ENCODE results near the gene PIK3C3.
"Not testable (repeated sequence)": the region's sequence is repeated elsewhere in the genome, so short reads cannot be mapped to it uniquely, and the experiment has no call there.

The PIK3C3 gene

DNA sequence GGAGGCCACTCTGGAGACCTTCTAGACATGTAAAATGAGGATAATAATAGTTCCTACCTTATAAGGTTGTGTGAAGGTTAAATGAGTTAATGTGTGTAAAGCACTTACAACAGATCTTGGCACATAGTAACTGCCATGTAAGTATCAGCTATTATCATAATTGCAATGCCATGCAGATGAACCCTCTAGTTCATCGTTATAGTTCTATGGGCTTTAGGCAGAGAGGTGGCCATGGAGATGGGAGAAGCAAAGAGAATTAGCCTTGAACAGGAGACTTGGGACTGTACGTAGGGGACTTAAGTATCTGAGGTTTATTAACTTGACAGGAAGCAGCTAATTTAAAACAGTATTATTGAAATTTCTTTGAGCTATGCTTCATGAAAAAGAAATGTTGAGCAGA lies 151.8 kb downstream of the PIK3C3 start:
- TF ChIP-seq, protein P1, sequence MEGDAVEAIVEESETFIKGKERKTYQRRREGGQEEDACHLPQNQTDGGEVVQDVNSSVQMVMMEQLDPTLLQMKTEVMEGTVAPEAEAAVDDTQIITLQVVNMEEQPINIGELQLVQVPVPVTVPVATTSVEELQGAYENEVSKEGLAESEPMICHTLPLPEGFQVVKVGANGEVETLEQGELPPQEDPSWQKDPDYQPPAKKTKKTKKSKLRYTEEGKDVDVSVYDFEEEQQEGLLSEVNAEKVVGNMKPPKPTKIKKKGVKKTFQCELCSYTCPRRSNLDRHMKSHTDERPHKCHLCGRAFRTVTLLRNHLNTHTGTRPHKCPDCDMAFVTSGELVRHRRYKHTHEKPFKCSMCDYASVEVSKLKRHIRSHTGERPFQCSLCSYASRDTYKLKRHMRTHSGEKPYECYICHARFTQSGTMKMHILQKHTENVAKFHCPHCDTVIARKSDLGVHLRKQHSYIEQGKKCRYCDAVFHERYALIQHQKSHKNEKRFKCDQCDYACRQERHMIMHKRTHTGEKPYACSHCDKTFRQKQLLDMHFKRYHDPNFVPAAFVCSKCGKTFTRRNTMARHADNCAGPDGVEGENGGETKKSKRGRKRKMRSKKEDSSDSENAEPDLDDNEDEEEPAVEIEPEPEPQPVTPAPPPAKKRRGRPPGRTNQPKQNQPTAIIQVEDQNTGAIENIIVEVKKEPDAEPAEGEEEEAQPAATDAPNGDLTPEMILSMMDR (IDR thresholded peaks at IDR 0.05): no peak
- no peak overlapping the region for H3K4me3 ChIP-seq (ENCODE audit: low read depth in 1 of 2, low read length in 1 of 2)
- no peaks in the 10 kb centered on the region for H3K4me1 ChIP-seq (ENCODE audit: control insufficient read depth in 1 of 2, insufficient read depth in 1 of 2, low read depth in 1 of 2, low read length in 1 of 2)
- no peak overlapping the region for H3K27ac ChIP-seq
- H3K27me3 ChIP-seq: no peaks in the 10 kb centered on the region
- no peaks in the 10 kb centered on the region for H3K36me3 ChIP-seq
- no peaks in the 10 kb centered on the region for H3K9me3 ChIP-seq

DNA sequence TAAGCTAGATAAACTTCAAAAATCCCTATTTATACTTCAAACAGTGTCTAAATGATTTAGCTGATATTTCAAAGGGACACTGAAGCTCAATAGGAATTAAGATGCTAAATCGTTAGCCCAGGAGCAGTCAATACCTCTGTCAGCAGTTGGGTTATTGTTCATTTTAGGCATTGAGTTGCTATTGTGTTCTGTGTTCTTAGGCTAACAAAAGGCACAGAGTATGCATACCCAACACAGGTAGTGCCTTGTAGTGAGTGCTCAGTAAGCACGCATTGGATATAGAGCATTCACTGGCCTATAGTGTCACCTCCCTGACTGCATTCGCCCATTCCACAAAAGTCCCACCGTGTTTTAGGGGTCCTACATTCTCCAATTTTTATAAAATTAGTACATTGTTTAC lies 152.3 kb downstream of the PIK3C3 start:
- Histone ChIP-seq H3K36me3 (no peaks in the 10 kb centered on the region), H3K4me1 (ENCODE audit: control insufficient read depth in 1 of 2, insufficient read depth in 1 of 2, low read depth in 1 of 2, low read length in 1 of 2) (no peaks in the 10 kb centered on the region), H3K9me3 (no peaks in the 10 kb centered on the region), H3K4me3 (ENCODE audit: low read depth in 1 of 2, low read length in 1 of 2) (no peak overlapping the region), H3K27me3 (no peaks in the 10 kb centered on the region), H3K27ac (no peak overlapping the region)
- TF ChIP-seq, protein P1 (IDR thresholded peaks at IDR 0.05): no peak

DNA sequence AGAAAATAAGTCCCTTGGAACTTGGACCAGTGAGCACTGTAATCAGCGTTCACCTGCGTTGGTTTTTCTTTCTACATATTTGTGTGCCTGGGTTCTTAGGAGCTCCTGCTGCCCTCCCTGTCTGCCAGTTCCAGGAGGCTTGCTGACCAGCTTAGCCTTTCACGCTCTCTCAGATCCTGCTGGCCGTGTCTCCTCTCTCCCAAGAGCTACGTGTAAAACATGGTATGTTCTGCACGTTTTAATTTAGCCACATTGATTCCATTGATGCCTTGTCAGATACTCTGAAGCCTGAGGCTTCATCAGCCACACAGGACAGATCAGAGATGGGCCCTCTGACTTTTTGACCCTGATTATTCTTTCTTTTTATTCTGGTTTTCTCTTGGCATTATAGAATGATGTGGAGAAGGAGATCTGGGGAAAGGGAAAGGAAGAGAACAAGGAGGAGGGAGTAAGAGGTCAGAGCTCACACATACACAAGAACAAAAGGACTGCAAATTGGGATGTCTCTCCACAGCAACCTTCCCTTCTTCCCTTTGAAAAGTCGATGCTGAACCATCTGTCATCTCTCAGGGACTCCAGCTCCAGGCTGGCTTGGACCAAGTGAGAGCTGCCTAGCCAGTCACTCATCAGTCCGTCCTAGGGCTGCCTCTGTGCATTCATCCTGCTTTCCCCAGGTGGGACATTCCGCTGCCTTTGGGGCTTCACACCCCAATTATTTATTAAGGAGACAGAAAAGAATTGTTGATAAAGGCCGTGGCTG lies 152.8 kb downstream of the PIK3C3 start:
- Histone ChIP-seq H3K36me3 (no peaks in the 10 kb centered on the region), H3K9me3 (no peaks in the 10 kb centered on the region), H3K27ac (no peak overlapping the region), H3K27me3 (no peaks in the 10 kb centered on the region), H3K4me1 (ENCODE audit: control insufficient read depth in 1 of 2, insufficient read depth in 1 of 2, low read depth in 1 of 2, low read length in 1 of 2) (no peaks in the 10 kb centered on the region), H3K4me3 (ENCODE audit: low read depth in 1 of 2, low read length in 1 of 2) (no peak overlapping the region)
- TF ChIP-seq, protein P1 (IDR thresholded peaks at IDR 0.05): no peak

DNA sequence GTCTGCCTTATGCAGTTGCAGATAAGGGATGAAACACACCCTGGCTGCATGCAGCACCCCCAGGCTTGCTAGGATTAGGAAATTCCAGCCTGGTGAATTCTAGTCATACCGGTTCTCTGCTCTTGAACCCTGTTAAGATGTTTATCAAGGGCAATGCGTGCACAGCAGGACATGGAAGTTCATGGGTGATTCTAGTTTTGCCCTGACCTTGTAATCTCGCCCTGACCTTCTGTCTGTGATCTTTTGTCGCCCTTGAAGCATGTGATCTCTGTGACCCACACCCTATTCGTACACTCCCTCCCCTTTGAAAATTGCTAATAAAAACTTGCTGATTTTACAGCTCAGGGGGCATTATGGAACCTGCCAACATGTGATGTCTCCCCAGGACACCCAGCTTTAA lies 157.1 kb downstream of the PIK3C3 start:
- H3K9me3 ChIP-seq; H3K27me3 ChIP-seq; H3K4me3 ChIP-seq (ENCODE audit: low read depth in 1 of 2, low read length in 1 of 2); H3K36me3 ChIP-seq; H3K27ac ChIP-seq: not testable (repeated sequence)
- H3K4me1 ChIP-seq (ENCODE audit: control insufficient read depth in 1 of 2, insufficient read depth in 1 of 2, low read depth in 1 of 2, low read length in 1 of 2): peaks cover 9 to 17% of the 10 kb centered on the region in 2 experiments

DNA sequence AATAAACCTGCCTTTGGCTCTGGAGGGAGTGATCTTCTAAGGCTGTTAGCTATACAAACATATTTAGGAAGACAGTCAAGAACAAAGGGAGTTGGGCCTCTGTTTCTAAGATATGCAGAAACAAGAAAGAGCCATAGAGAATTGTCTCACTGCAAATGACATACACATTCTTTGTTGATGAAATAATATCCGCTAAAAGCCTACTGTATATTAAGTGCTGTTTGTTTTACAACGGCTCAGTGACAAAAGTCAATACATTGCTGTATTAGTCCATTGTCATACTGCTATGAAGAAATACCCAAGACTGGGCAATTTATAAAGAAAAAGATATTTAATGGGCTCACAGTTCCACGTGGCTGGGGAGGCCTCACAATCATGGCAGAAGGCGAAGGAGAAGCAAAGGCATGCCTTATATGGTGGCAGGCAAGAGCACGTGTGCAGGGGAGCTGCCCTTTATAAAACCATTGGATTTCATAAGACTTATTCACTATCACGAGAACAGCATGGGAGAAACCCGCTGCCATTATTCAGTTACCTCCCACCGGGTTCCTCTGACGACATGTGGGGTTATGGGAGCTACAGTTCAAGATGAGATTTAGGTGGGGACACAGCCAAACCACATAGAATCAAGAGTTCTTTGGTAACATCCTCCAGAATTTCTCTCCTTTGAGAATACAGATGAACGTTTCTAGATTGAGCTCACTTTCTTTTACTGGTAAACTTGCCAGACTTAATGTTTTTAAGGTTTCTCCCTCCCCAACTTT lies 157.8 kb downstream of the PIK3C3 start:
- Histone ChIP-seq H3K36me3 (no peaks in the 10 kb centered on the region), H3K9me3 (no peaks in the 10 kb centered on the region), H3K27me3 (peaks cover 5% of the 10 kb centered on the region), H3K4me3 (ENCODE audit: low read depth in 1 of 2, low read length in 1 of 2) (no peak overlapping the region), H3K27ac (no peak overlapping the region), H3K4me1 (ENCODE audit: control insufficient read depth in 1 of 2, insufficient read depth in 1 of 2, low read depth in 1 of 2, low read length in 1 of 2) (peaks cover 9 to 17% of the 10 kb centered on the region in 2 experiments)
- TF ChIP-seq, protein P1 (IDR thresholded peaks at IDR 0.05): no peak
